Measurements from ENCODE around the gene TMEM164.

Gene TMEM164

GRCh38 chrX:110171442-110171841, 168.5 kb downstream of the TMEM164 start:
- no peak overlapping the region for H3K9ac ChIP-seq (ENCODE audit: low read length)
- H3K4me1 ChIP-seq (ENCODE audit: control insufficient read depth, insufficient read depth, low read length) = peaks cover 12% of the 10 kb centered on the region
- H3K27me3 ChIP-seq (ENCODE audit: control insufficient read depth, insufficient read depth, low read length) = no peaks in the 10 kb centered on the region
- no peaks in the 10 kb centered on the region for H3K9me3 ChIP-seq (ENCODE audit: control insufficient read depth, low read length)
- no peak overlapping the region for H3K4me3 ChIP-seq (ENCODE audit: low read length)
- no peaks in the 10 kb centered on the region for H3K36me3 ChIP-seq (ENCODE audit: control insufficient read depth, insufficient read depth, low read length)

GRCh38 chrX:110172215-110172614, 169.3 kb downstream of the TMEM164 start:
- Histone ChIP-seq H3K9me3 (ENCODE audit: control insufficient read depth, low read length) (no peaks in the 10 kb centered on the region), H3K27me3 (ENCODE audit: control insufficient read depth, insufficient read depth, low read length) (no peaks in the 10 kb centered on the region)

GRCh38 chrX:110173192-110174175, 170.6 kb downstream of the TMEM164 start:
- Histone ChIP-seq H3K9ac (ENCODE audit: low read length) (no peak overlapping the region), H3K27me3 (ENCODE audit: control insufficient read depth, insufficient read depth, low read length) (no peaks in the 10 kb centered on the region), H3K36me3 (ENCODE audit: control insufficient read depth, insufficient read depth, low read length) (no peaks in the 10 kb centered on the region), H3K4me1 (ENCODE audit: control insufficient read depth, insufficient read depth, low read length) (peaks cover 17% of the 10 kb centered on the region), H3K9me3 (ENCODE audit: control insufficient read depth, low read length) (no peaks in the 10 kb centered on the region), H3K4me3 (ENCODE audit: low read length) (no peak overlapping the region)

More at GRCh38 chrX:110172215-110172614, 169.3 kb downstream of the TMEM164 start:
- Histone ChIP-seq H3K4me3 (ENCODE audit: low read length) (no peak overlapping the region), H3K9ac (ENCODE audit: low read length) (no peak overlapping the region), H3K36me3 (ENCODE audit: control insufficient read depth, insufficient read depth, low read length) (no peaks in the 10 kb centered on the region), H3K4me1 (ENCODE audit: control insufficient read depth, insufficient read depth, low read length) (peaks cover 12% of the 10 kb centered on the region)

GRCh38 chrX:110175146-110175545, 172.2 kb downstream of the TMEM164 start:
- Histone ChIP-seq H3K9me3 (ENCODE audit: control insufficient read depth, low read length) (no peaks in the 10 kb centered on the region), H3K36me3 (ENCODE audit: control insufficient read depth, insufficient read depth, low read length) (no peaks in the 10 kb centered on the region), H3K4me1 (ENCODE audit: control insufficient read depth, insufficient read depth, low read length) (peaks cover 19% of the 10 kb centered on the region), H3K4me3 (ENCODE audit: low read length) (no peak overlapping the region), H3K27me3 (ENCODE audit: control insufficient read depth, insufficient read depth, low read length) (no peaks in the 10 kb centered on the region), H3K9ac (ENCODE audit: low read length) (no peak overlapping the region)

GRCh38 chrX:110175696-110176095, 172.8 kb downstream of the TMEM164 start:
- H3K9ac ChIP-seq (ENCODE audit: low read length) = no peak overlapping the region
- no peaks in the 10 kb centered on the region for H3K9me3 ChIP-seq (ENCODE audit: control insufficient read depth, low read length)
- H3K36me3 ChIP-seq (ENCODE audit: control insufficient read depth, insufficient read depth, low read length) = no peaks in the 10 kb centered on the region
- no peak overlapping the region for H3K4me3 ChIP-seq (ENCODE audit: low read length)
- peaks cover 22% of the 10 kb centered on the region for H3K4me1 ChIP-seq (ENCODE audit: control insufficient read depth, insufficient read depth, low read length)
- H3K27me3 ChIP-seq (ENCODE audit: control insufficient read depth, insufficient read depth, low read length) = no peaks in the 10 kb centered on the region

GRCh38 chrX:110178179-110178865, 175.4 kb downstream of the TMEM164 start:
- Histone ChIP-seq H3K36me3 (ENCODE audit: control insufficient read depth, insufficient read depth, low read length) (no peaks in the 10 kb centered on the region), H3K4me3 (ENCODE audit: low read length) (no peak overlapping the region), H3K27me3 (ENCODE audit: control insufficient read depth, insufficient read depth, low read length) (no peaks in the 10 kb centered on the region), H3K9me3 (ENCODE audit: control insufficient read depth, low read length) (no peaks in the 10 kb centered on the region), H3K4me1 (ENCODE audit: control insufficient read depth, insufficient read depth, low read length) (peaks cover 22% of the 10 kb centered on the region), H3K9ac (ENCODE audit: low read length) (no peak overlapping the region)

- H3K9me3 ChIP-seq (ENCODE audit: control insufficient read depth, low read length) = no peaks in the 10 kb centered on the region
- no peaks in the 10 kb centered on the region for H3K36me3 ChIP-seq (ENCODE audit: control insufficient read depth, insufficient read depth, low read length)
- no peak overlapping the region for H3K4me3 ChIP-seq (ENCODE audit: low read length)
- no peak overlapping the region for H3K9ac ChIP-seq (ENCODE audit: low read length)
- no peaks in the 10 kb centered on the region for H3K27me3 ChIP-seq (ENCODE audit: control insufficient read depth, insufficient read depth, low read length)
- peaks cover 15% of the 10 kb centered on the region for H3K4me1 ChIP-seq (ENCODE audit: control insufficient read depth, insufficient read depth, low read length)
Observed at GRCh38 chrX:110180176-110180927, 177.4 kb downstream of the TMEM164 start.

- Histone ChIP-seq H3K9ac (ENCODE audit: low read length) (no peak overlapping the region), H3K9me3 (ENCODE audit: control insufficient read depth, low read length) (no peaks in the 10 kb centered on the region), H3K4me1 (ENCODE audit: control insufficient read depth, insufficient read depth, low read length) (peaks cover 15% of the 10 kb centered on the region), H3K4me3 (ENCODE audit: low read length) (no peak overlapping the region), H3K36me3 (ENCODE audit: control insufficient read depth, insufficient read depth, low read length) (no peaks in the 10 kb centered on the region), H3K27me3 (ENCODE audit: control insufficient read depth, insufficient read depth, low read length) (no peaks in the 10 kb centered on the region)
Observed at GRCh38 chrX:110180928-110181310, 178.0 kb downstream of the TMEM164 start.

GRCh38 chrX:110181459-110182137, 178.7 kb downstream of the TMEM164 start:
- H3K36me3 ChIP-seq (ENCODE audit: control insufficient read depth, insufficient read depth, low read length) = no peaks in the 10 kb centered on the region
- H3K27me3 ChIP-seq (ENCODE audit: control insufficient read depth, insufficient read depth, low read length) = no peaks in the 10 kb centered on the region
- no peak overlapping the region for H3K4me3 ChIP-seq (ENCODE audit: low read length)
- H3K4me1 ChIP-seq (ENCODE audit: control insufficient read depth, insufficient read depth, low read length) = peaks cover 15% of the 10 kb centered on the region
- no peaks in the 10 kb centered on the region for H3K9me3 ChIP-seq (ENCODE audit: control insufficient read depth, low read length)
- H3K9ac ChIP-seq (ENCODE audit: low read length) = no peak overlapping the region

GRCh38 chrX:110182362-110182761, 179.4 kb downstream of the TMEM164 start:
- Histone ChIP-seq H3K9me3 (ENCODE audit: control insufficient read depth, low read length) (no peaks in the 10 kb centered on the region), H3K4me3 (ENCODE audit: low read length) (no peak overlapping the region), H3K4me1 (ENCODE audit: control insufficient read depth, insufficient read depth, low read length) (peaks cover 15% of the 10 kb centered on the region), H3K36me3 (ENCODE audit: control insufficient read depth, insufficient read depth, low read length) (no peaks in the 10 kb centered on the region), H3K9ac (ENCODE audit: low read length) (no peak overlapping the region), H3K27me3 (ENCODE audit: control insufficient read depth, insufficient read depth, low read length) (no peaks in the 10 kb centered on the region)

- no peaks in the 10 kb centered on the region for H3K27me3 ChIP-seq (ENCODE audit: control insufficient read depth, insufficient read depth, low read length)
- H3K9ac ChIP-seq (ENCODE audit: low read length) = no peak overlapping the region
Observed at GRCh38 chrX:110182865-110183264, 180.0 kb downstream of the TMEM164 start.

More at GRCh38 chrX:110182865-110183264, 180.0 kb downstream of the TMEM164 start:
- no peaks in the 10 kb centered on the region for H3K36me3 ChIP-seq (ENCODE audit: control insufficient read depth, insufficient read depth, low read length)
- H3K4me1 ChIP-seq (ENCODE audit: control insufficient read depth, insufficient read depth, low read length) = peaks cover 15% of the 10 kb centered on the region
- no peaks in the 10 kb centered on the region for H3K9me3 ChIP-seq (ENCODE audit: control insufficient read depth, low read length)
- H3K4me3 ChIP-seq (ENCODE audit: low read length) = no peak overlapping the region

Data from mucosa of stomach (tissue), 1 donor.